Skeletal muscle satellite cell (primary cell): ENCODE data around the gene GRK4. TPM values are rescaled to one million over a fixed set of nuclear protein-coding genes. Genes with fewer than 3 reads are reported as not detected.
A peak's percentile ranks its signal among the peaks of the same experiment; 100 is the strongest.
"Not testable (repeated sequence)": the region's sequence is repeated elsewhere in the genome, so short reads cannot be mapped to it uniquely, and the experiment has no call there.

Source experiments
- H3K27me3 ChIP-seq: 2 replicates; pipeline ENCODE4 v1.7.0; 2013; ENCODE audit warnings: low read length; ENCODE audit not compliant: control insufficient read depth, insufficient read depth
- H3K36me3 ChIP-seq: 2 replicates; pipeline ENCODE4 v1.7.0; 2013; ENCODE audit warnings: mild to moderate bottlenecking, control low read depth, low read length; ENCODE audit not compliant: insufficient read depth
- H3K4me1 ChIP-seq: 2 replicates; pipeline ENCODE4 v1.7.0; 2013; ENCODE audit warnings: low read length; ENCODE audit not compliant: control insufficient read depth, insufficient read depth
- H3K4me2 ChIP-seq: 2 replicates; pipeline ENCODE4 v1.7.0; 2013; ENCODE audit warnings: mild to moderate bottlenecking, low read length
- H3K4me3 ChIP-seq: 2 replicates; pipeline ENCODE4 v1.7.0; 2013; ENCODE audit warnings: low read length
- H3K9ac ChIP-seq: 2 replicates; pipeline ENCODE4 v1.7.0; 2013; ENCODE audit warnings: mild to moderate bottlenecking, low read depth, low read length, moderate library complexity
- H3K9me3 ChIP-seq: replicated peaks from 2 replicates; pipeline ENCODE4 v1.7.0; 2013; ENCODE audit warnings: mild to moderate bottlenecking, control low read depth, low read length
- total RNA-seq: library from RNA; depleted of rRNA; stranded (reverse); fragments of >200 nt; gene quantifications from 2 replicates; pipeline ENCODE4 v1.2.3, GENCODE V29; 2012; rRNA removed

Gene GRK4
- total RNA-seq: 2.2 and 5.3 TPM in 2 replicates

DNA sequence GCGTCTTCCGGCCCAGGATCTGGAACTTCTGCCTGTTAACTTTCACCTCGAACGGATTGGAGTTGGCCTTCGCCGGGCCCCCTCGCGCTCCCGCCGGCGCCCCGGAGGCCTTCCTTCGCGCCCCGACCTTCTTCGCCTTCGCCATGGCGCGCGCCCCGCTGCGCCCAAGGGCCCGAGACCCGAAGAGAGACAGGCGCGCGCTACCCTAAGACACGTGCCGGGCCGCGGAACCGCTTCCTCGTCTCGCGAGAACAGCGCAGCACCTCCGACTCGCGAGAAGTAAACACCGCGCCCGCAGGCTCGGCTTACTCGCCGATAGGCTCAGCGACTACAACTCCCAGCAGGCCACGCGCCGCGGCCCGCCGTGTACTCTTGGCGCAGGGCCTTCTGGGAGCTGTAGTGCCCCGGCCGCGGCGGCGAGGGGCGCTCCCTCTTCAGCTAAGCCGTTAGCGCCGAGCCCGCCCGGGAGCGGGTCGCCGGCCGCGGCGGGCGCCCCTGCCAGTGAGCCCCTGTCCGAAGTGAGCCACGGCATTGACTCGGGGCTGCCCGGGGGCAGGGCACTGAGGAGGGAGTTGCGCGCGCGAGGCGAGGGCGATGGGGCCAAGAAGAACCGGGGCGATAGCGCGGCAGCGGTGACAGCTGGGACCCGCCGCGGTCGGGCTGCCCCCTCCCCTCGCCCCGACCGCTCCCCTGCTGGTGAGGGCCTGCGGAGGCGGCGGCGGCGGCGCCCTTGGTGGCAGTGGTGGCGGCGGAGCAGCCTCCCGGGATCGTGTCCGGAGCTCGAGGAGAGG lies at the start of gene GRK4, which contains the start of gene NOP14:
Gene GRK4, plus strand, starts transcription at position 397 of the 791 bp plus-strand sequence. CDS start 500 bp downstream, outside the sequence.
Gene NOP14, minus strand, starts transcription at position 232 of the 791 bp plus-strand sequence. Its CDS starts 87 bp downstream, at position 145.
- peak within 1 kb of the TSS; percentile 96 for H3K9ac ChIP-seq
- peak within 1 kb of the TSS; percentile 95 for H3K4me2 ChIP-seq
- H3K36me3 ChIP-seq: no peaks in the 10 kb centered on the region
- H3K4me3 ChIP-seq: peak within 1 kb of the TSS; percentile 95
- H3K4me1 ChIP-seq: peaks cover 24% of the 10 kb centered on the region
- H3K9me3 ChIP-seq: no peaks in the 10 kb centered on the region
- no peaks in the 10 kb centered on the region for H3K27me3 ChIP-seq

- Histone ChIP-seq H3K4me1 (no peaks in the 10 kb centered on the region), H3K4me2 (no peak overlapping the region), H3K9me3 (no peaks in the 10 kb centered on the region), H3K36me3 (peaks cover 51% of the 10 kb centered on the region), H3K9ac (no peak overlapping the region), H3K4me3 (no peak overlapping the region), H3K27me3 (no peaks in the 10 kb centered on the region)
These were observed 48.9 kb upstream of the GRK4 start for GRCh38 chr4:2914256-2915126.

DNA sequence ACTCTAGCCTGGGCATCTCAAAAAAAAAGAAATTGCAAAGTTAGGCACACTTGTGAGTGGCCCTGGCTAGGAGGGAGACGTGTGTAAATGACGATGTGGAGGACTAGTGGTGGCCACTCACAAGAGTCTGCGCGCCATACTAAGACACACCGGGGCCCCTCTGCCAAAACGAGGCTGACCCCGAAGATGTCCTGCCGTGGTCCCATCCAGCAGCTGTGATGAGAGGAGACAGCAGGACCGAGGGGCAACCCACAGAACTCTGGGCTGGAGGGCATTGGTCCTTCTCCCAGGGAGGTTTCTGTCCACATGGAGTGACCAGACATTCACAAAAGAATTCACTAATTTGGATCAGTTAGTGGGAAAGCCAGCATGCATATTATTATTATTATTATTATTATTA lies 47.6 kb upstream of the GRK4 start:
- peaks cover 38% of the 10 kb centered on the region for H3K36me3 ChIP-seq

GRCh38 chr4:2916696-2917095 lies 46.7 kb upstream of the GRK4 start:
- peaks cover 34% of the 10 kb centered on the region for H3K36me3 ChIP-seq

More for the DNA sequence above, 47.6 kb upstream of the GRK4 start:
- Histone ChIP-seq H3K27me3 (no peaks in the 10 kb centered on the region), H3K9ac (no peak overlapping the region), H3K4me1 (no peaks in the 10 kb centered on the region), H3K9me3 (no peaks in the 10 kb centered on the region), H3K4me3 (no peak overlapping the region), H3K4me2 (no peak overlapping the region)

DNA sequence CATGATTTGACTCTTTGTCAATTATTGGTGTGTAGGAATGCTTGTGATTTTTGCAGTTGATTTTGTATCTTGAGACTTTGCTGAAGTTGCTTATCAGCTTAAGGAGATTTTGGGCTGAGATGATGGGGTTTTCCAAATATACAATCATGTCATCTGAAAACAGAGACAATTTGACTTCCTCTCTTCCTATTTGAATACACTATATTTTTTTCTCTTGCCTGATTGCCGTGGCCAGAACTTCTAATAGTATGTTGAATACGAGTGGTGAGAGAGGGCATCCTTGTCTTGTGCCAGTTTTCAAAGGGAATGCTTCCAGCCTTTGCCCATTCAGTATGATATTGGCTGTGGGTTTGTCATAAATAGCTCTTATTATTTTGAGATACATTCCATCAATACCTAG lies 45.1 kb upstream of the GRK4 start:
- not testable (repeated sequence) for H3K4me3 ChIP-seq, H3K4me1 ChIP-seq, H3K9me3 ChIP-seq, H3K9ac ChIP-seq, H3K4me2 ChIP-seq, H3K27me3 ChIP-seq
- peaks cover 24% of the 10 kb centered on the region for H3K36me3 ChIP-seq

More at GRCh38 chr4:2916696-2917095, 46.7 kb upstream of the GRK4 start:
- not testable (repeated sequence) for H3K27me3 ChIP-seq, H3K4me2 ChIP-seq, H3K4me1 ChIP-seq, H3K4me3 ChIP-seq, H3K9me3 ChIP-seq, H3K9ac ChIP-seq

DNA sequence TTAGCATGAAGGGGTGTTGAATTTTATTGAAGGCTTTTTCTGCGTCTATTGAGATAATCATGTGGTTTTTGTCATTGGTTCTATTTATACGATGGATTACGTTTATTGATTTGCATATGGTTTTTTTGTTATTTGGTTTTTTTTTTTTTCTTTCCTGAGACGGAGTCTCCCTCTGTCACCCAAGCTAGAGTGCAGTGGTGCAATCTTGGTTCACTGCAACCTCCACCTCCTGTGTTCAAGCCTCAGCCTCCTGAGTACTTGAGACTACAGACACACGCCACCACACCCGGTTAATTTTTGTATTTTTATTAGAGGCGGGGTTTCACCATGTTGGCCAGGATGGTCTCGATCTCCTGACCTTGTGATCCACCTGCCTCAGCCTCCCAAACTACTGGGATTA lies 44.7 kb upstream of the GRK4 start:
- not testable (repeated sequence) for H3K9me3 ChIP-seq, H3K9ac ChIP-seq, H3K27me3 ChIP-seq, H3K4me3 ChIP-seq, H3K4me1 ChIP-seq, H3K4me2 ChIP-seq
- H3K36me3 ChIP-seq: peaks cover 24% of the 10 kb centered on the region

- peaks cover 41% of the 10 kb centered on the region for H3K36me3 ChIP-seq
- H3K27me3 ChIP-seq, H3K9me3 ChIP-seq, H3K4me2 ChIP-seq, H3K4me3 ChIP-seq, H3K4me1 ChIP-seq, H3K9ac ChIP-seq: not testable (repeated sequence)
These were observed 40.8 kb upstream of the GRK4 start for GRCh38 chr4:2922453-2923101.

GRCh38 chr4:2923141-2923551 lies 40.2 kb upstream of the GRK4 start:
- Histone ChIP-seq H3K4me2 (no peak overlapping the region), H3K27me3 (no peaks in the 10 kb centered on the region), H3K9ac (no peak overlapping the region), H3K4me1 (peaks cover 4% of the 10 kb centered on the region), H3K36me3 (peaks cover 46% of the 10 kb centered on the region), H3K9me3 (no peaks in the 10 kb centered on the region), H3K4me3 (no peak overlapping the region)

- Histone ChIP-seq H3K27me3 (no peaks in the 10 kb centered on the region), H3K4me1 (peaks cover 4% of the 10 kb centered on the region), H3K36me3 (peaks cover 52% of the 10 kb centered on the region), H3K9ac (no peak overlapping the region), H3K4me3 (no peak overlapping the region), H3K9me3 (no peaks in the 10 kb centered on the region), H3K4me2 (no peak overlapping the region)
These were observed 39.6 kb upstream of the GRK4 start for GRCh38 chr4:2923668-2924173.

- H3K27me3 ChIP-seq: no peaks in the 10 kb centered on the region
- H3K36me3 ChIP-seq: peaks cover 57% of the 10 kb centered on the region
- H3K9me3 ChIP-seq: no peaks in the 10 kb centered on the region
- no peak overlapping the region for H3K9ac ChIP-seq
- no peak overlapping the region for H3K4me3 ChIP-seq
- H3K4me2 ChIP-seq: no peak overlapping the region
- peaks cover 4% of the 10 kb centered on the region for H3K4me1 ChIP-seq
These were observed 39.1 kb upstream of the GRK4 start for GRCh38 chr4:2924286-2924685.

DNA sequence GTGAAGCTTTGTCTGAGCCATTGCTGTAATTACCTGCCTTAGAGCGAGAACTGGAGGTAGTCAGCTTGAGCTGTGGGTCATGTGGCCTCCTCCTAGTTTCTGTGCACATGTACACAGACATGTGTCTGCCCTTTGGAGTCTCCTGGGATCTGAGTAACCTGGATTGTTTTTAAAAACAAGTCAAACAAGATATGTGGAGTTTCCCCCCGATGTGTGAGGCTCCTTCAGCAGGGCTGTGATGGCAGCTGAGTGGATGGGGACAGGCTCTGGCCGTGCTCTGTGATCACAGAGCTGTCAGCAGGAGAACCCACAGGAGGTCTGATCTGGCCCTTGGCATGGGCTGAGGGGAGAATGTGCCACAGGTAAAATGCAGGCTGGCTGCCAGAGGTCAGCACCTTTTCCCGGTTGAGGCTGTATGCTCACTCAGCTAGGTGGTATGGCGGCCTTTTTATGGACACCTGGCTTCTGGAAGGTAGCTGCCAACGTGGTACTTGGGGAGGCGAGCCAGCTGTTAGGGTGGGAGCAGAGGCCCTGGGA lies 38.5 kb upstream of the GRK4 start:
- Histone ChIP-seq H3K4me3 (no peak overlapping the region), H3K9ac (no peak overlapping the region), H3K4me2 (no peak overlapping the region), H3K9me3 (no peaks in the 10 kb centered on the region), H3K36me3 (peaks cover 63% of the 10 kb centered on the region), H3K4me1 (peaks cover 4% of the 10 kb centered on the region), H3K27me3 (no peaks in the 10 kb centered on the region)
